Renal cortex interstitium (tissue), 11 donors: Measurements from ENCODE around the gene NCOR2. TPM values are rescaled to one million over a fixed set of nuclear protein-coding genes. Genes with fewer than 3 reads are reported as not detected.

ENCODE experiments used
- DNase-seq, 11 donors: peaks; one replicate each; pipeline ENCODE4 v3.0.0-alpha.2; 2013; ENCODE audit warnings: low read depth in 9 of 11, low spot score in 4 of 11; ENCODE audit errors: extremely low read depth in 1 of 11
- polyA plus RNA-seq, 3 donors: library from polyadenylated mRNA; unstranded; fragments of 120-200 nt; gene quantifications; one replicate each; pipeline ENCODE4 v1.2.1, GENCODE V29; 2013; ENCODE audit not compliant: insufficient read length in 3 of 3

NCOR2 gene
- polyA plus RNA-seq, 3 donors: 62.7 to 106 (median 87.2) TPM

GRCh38 chr12:124519746-124520145 is 47.7 kb downstream of the NCOR2 start:
- no peak for DNase-seq

- peak; percentile 95 to 99 (median 98) for DNase-seq
Observed at GRCh38 chr12:124518051-124518932, 49.1 kb downstream of the NCOR2 start.
